Hepatocyte (in vitro differentiated cells): ENCODE measurements around the gene ADAMTS4. TPM values are rescaled to one million over a fixed set of nuclear protein-coding genes. Genes with fewer than 3 reads are reported as not detected.

Experiments
- DNase-seq: peaks from one replicate; pipeline ENCODE4 v3.0.0-alpha.2; 2016; ENCODE audit warnings: low spot score
- H2AFZ ChIP-seq: fragments of 200-600 bp; sonication (generic); 2 replicates; pipeline ENCODE4 v1.6.0; 2016; ENCODE audit warnings: antibody characterized with exemption, mild to moderate bottlenecking
- H3K27ac ChIP-seq: fragments of 200-600 bp; sonication (generic); 2 replicates; pipeline ENCODE4 v1.5.1; 2016; ENCODE audit warnings: mild to moderate bottlenecking
- H3K27me3 ChIP-seq: fragments of 200-600 bp; sonication (generic); 2 replicates; pipeline ENCODE4 v1.6.1; 2016
- H3K36me3 ChIP-seq: fragments of 200-600 bp; sonication (generic); replicated peaks from 2 replicates; pipeline ENCODE4 v1.5.1; 2016; ENCODE audit warnings: low read depth; ENCODE audit not compliant: insufficient read depth
- H3K4me1 ChIP-seq: fragments of 200-600 bp; sonication (generic); 2 replicates; pipeline ENCODE4 v1.5.1; 2016; ENCODE audit warnings: mild to moderate bottlenecking, moderate library complexity; ENCODE audit not compliant: insufficient read depth
- H3K4me2 ChIP-seq: fragments of 200-600 bp; sonication (generic); 2 replicates; pipeline ENCODE4 v1.6.0; 2016
- H3K4me3 ChIP-seq: fragments of 200-600 bp; sonication (generic); 2 replicates; pipeline ENCODE4 v1.5.1; 2016; ENCODE audit warnings: mild to moderate bottlenecking
- H3K79me2 ChIP-seq: fragments of 200-600 bp; sonication (generic); 2 replicates; pipeline ENCODE4 v1.6.0; 2017; ENCODE audit warnings: mild to moderate bottlenecking
- H3K9me2 ChIP-seq: fragments of 200-600 bp; sonication (generic); replicated peaks from 2 replicates; pipeline ENCODE4 v1.6.0; 2017; ENCODE audit warnings: mild to moderate bottlenecking; ENCODE audit not compliant: insufficient read depth
- H3K9me3 ChIP-seq: fragments of 200-600 bp; sonication (generic); 2 replicates; pipeline ENCODE4 v1.5.1; 2016; ENCODE audit warnings: low read depth, mild to moderate bottlenecking
- H4K20me1 ChIP-seq: fragments of 200-600 bp; sonication (generic); 2 replicates; pipeline ENCODE4 v1.6.0; 2016; ENCODE audit warnings: mild to moderate bottlenecking; ENCODE audit not compliant: insufficient read depth, poor library complexity, severe bottlenecking
- EZH2 ChIP-seq: fragments of 200-600 bp; sonication (generic); IDR thresholded peaks from 2 replicates; pipeline ENCODE4 v1.6.1; 2016; ENCODE audit warnings: antibody characterized with exemption, mild to moderate bottlenecking, borderline replicate concordance
- EZH2phosphoT487 ChIP-seq: fragments of 200-600 bp; sonication (generic); IDR thresholded peaks from one replicate; pipeline ENCODE4 v1.6.1; 2018; ENCODE audit warnings: antibody characterized with exemption, mild to moderate bottlenecking, low read depth, moderate library complexity; ENCODE audit not compliant: unreplicated experiment, severe bottlenecking
- WGBS: methylation state at CpG from one replicate; pipeline ENCODE4 v1.1.6; 2016; ENCODE audit warnings: low lambda C conversion rate; ENCODE audit errors: missing lambda C conversion rate; 5-methylcytosine and 5-hydroxymethylcytosine counted together
- polyA plus RNA-seq: library from polyadenylated mRNA; unstranded; fragments of >200 nt; fragmentation: Nextera tagmentation; extraction: Ambion mirVana; gene quantifications from 2 replicates; pipeline ENCODE4 v1.2.1, GENCODE V29; 2016
- total RNA-seq: library from RNA; depleted of rRNA; stranded (reverse); fragments of >200 nt; gene quantifications from 2 replicates; pipeline ENCODE4 v1.2.3, GENCODE V29; 2014
- TF ChIP-seq, protein P1 (sequence below): fragments of 200-600 bp; sonication (generic); IDR thresholded peaks from 2 replicates; pipeline ENCODE4 v1.5.1; 2016; ENCODE audit warnings: antibody characterized with exemption, mild to moderate bottlenecking; ENCODE audit not compliant: poor library complexity

Gene ADAMTS4
- total and polyA plus RNA-seq, 2 experiments from 2014 or later = 2.3 to 6.1 TPM

DNA sequence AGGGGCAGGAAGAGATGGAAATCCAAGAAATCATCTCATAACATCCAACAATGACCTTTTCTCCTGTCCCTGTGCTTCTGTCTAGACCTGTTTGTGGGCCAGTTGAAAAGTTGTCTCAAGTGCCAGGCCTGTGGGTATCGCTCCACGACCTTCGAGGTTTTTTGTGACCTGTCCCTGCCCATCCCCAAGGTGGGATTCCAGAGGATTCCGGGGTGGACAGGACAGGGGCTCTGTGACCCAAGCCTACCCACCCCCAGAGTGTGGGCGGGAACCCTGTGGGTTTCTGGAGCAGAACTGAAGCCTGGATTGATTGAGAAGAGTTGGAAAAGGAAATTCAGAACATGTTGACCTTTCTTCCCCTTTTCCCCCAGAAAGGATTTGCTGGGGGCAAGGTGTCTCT, 35.1 kb downstream of the ADAMTS4 start:
- Histone ChIP-seq H3K9me3 (no peaks in the 10 kb centered on the region), H3K27ac (no peak overlapping the region), H3K36me3 (no peaks in the 10 kb centered on the region), H3K9me2 (no peaks in the 10 kb centered on the region), H3K4me1 (peaks cover 11% of the 10 kb centered on the region), H2AFZ (no peak overlapping the region), H3K4me2 (no peak overlapping the region), H4K20me1 (no peaks in the 10 kb centered on the region), H3K27me3 (no peaks in the 10 kb centered on the region), H3K79me2 (peaks cover 21% of the 10 kb centered on the region), H3K4me3 (no peak overlapping the region)
- WGBS = 95% methylated on average over 5 of the region's 5 CpGs
- no peak for TF ChIP-seq EZH2phosphoT487
- no peak for DNase-seq

DNA sequence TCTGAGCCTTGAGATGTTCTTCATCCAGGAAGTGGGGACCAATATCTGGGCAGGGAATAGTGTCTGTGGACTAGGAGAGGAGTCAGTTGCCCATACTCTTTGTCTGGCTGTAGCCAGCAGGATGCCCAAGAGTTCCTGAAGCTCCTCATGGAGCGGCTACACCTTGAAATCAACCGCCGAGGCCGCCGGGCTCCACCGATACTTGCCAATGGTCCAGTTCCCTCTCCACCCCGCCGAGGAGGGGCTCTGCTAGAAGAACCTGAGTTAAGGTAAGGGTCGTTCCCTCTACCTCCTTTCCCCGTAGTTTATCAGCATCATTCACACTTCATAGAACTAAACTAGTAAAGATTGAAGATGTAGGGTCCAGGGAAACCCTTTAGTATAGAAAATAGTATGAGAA, 36.0 kb downstream of the ADAMTS4 start:
- WGBS = 96% methylated on average over 10 of the region's 10 CpGs
- no peaks in the 10 kb centered on the region for H3K36me3 ChIP-seq
- no peak overlapping the region for H2AFZ ChIP-seq
- H3K9me3 ChIP-seq = no peaks in the 10 kb centered on the region
- DNase-seq = no peak
- peaks cover 11% of the 10 kb centered on the region for H3K4me1 ChIP-seq
- H3K4me2 ChIP-seq = no peak overlapping the region
- H3K9me2 ChIP-seq = no peaks in the 10 kb centered on the region
- H3K27ac ChIP-seq = no peak overlapping the region
- no peaks in the 10 kb centered on the region for H3K27me3 ChIP-seq
- peaks cover 21% of the 10 kb centered on the region for H3K79me2 ChIP-seq
- H4K20me1 ChIP-seq = no peaks in the 10 kb centered on the region
- no peak for TF ChIP-seq EZH2
- no peak for TF ChIP-seq EZH2phosphoT487
- TF ChIP-seq, protein P1, sequence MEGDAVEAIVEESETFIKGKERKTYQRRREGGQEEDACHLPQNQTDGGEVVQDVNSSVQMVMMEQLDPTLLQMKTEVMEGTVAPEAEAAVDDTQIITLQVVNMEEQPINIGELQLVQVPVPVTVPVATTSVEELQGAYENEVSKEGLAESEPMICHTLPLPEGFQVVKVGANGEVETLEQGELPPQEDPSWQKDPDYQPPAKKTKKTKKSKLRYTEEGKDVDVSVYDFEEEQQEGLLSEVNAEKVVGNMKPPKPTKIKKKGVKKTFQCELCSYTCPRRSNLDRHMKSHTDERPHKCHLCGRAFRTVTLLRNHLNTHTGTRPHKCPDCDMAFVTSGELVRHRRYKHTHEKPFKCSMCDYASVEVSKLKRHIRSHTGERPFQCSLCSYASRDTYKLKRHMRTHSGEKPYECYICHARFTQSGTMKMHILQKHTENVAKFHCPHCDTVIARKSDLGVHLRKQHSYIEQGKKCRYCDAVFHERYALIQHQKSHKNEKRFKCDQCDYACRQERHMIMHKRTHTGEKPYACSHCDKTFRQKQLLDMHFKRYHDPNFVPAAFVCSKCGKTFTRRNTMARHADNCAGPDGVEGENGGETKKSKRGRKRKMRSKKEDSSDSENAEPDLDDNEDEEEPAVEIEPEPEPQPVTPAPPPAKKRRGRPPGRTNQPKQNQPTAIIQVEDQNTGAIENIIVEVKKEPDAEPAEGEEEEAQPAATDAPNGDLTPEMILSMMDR = no peak
- H3K4me3 ChIP-seq = no peak overlapping the region

GRCh38 chr1:161162052-161162451, 36.8 kb downstream of the ADAMTS4 start:
- no peaks in the 10 kb centered on the region for H3K9me3 ChIP-seq
- no peaks in the 10 kb centered on the region for H4K20me1 ChIP-seq
- no peak overlapping the region for H3K27ac ChIP-seq
- no peak overlapping the region for H3K4me2 ChIP-seq
- H3K4me1 ChIP-seq = peaks cover 8% of the 10 kb centered on the region
- no peaks in the 10 kb centered on the region for H3K9me2 ChIP-seq
- DNase-seq = no peak
- H3K4me3 ChIP-seq = no peak overlapping the region
- H3K36me3 ChIP-seq = no peaks in the 10 kb centered on the region
- H2AFZ ChIP-seq = no peak overlapping the region
- TF ChIP-seq EZH2 (no peak), EZH2phosphoT487 (no peak)
- TF ChIP-seq, protein P1 = no peak
- peaks cover 18% of the 10 kb centered on the region for H3K79me2 ChIP-seq
- 74% methylated on average over 7 of the region's 7 CpGs for WGBS
- H3K27me3 ChIP-seq = no peaks in the 10 kb centered on the region

- H2AFZ ChIP-seq = no peak overlapping the region
- no peaks in the 10 kb centered on the region for H3K27me3 ChIP-seq
- TF ChIP-seq EZH2 (no peak), EZH2phosphoT487 (no peak)
- TF ChIP-seq, protein P1 = no peak
- 91% methylated on average over 5 of the region's 5 CpGs for WGBS
- DNase-seq = no peak
- H3K79me2 ChIP-seq = peaks cover 17% of the 10 kb centered on the region
- no peaks in the 10 kb centered on the region for H3K9me2 ChIP-seq
- H3K36me3 ChIP-seq = no peaks in the 10 kb centered on the region
- H3K4me3 ChIP-seq = no peak overlapping the region
- H4K20me1 ChIP-seq = no peaks in the 10 kb centered on the region
- peaks cover 4% of the 10 kb centered on the region for H3K4me1 ChIP-seq
- H3K4me2 ChIP-seq = no peak overlapping the region
- no peak overlapping the region for H3K27ac ChIP-seq
- no peaks in the 10 kb centered on the region for H3K9me3 ChIP-seq
These were observed 37.2 kb downstream of the ADAMTS4 start for GRCh38 chr1:161161652-161162051.
